Calu3 (cell line): ENCODE results near the gene CTNND2. TPM values are rescaled to one million over a fixed set of nuclear protein-coding genes. Genes with fewer than 3 reads are reported as not detected.

ENCODE experiments used
- BruUV-seq: library from RNA; stranded (reverse); fragments of 400-500 nt; replicated peaks from 2 replicates; lab custom pipeline; 2021; lab: Mats Ljungman, UMichigan
- CTCF ChIA-PET: fragments of 300-600 bp; sonication (Branson Sonifier 250); formaldehyde crosslinking; loops from one replicate; lab custom pipeline; 2022; ENCODE audit warnings: antibody characterized with exemption; lab: Charles Lee
- DNase-seq: peaks from one replicate; pipeline ENCODE4 v3.0.0; 2022
- H3K27ac Mint-ChIP-seq: one replicate; pipeline ENCODE4 v1.8.0; 2022; ENCODE audit warnings: mixed read lengths; ENCODE audit not compliant: unreplicated experiment
- H3K27me3 Mint-ChIP-seq: one replicate; pipeline ENCODE4 v1.8.0; 2022; ENCODE audit warnings: mixed read lengths; ENCODE audit not compliant: unreplicated experiment
- H3K36me3 Mint-ChIP-seq: one replicate; pipeline ENCODE4 v1.8.0; 2022; ENCODE audit warnings: mild to moderate bottlenecking, moderate library complexity, mixed read lengths; ENCODE audit not compliant: insufficient read depth, unreplicated experiment
- H3K4me1 Mint-ChIP-seq: one replicate; pipeline ENCODE4 v1.8.0; 2022; ENCODE audit warnings: mild to moderate bottlenecking, low read depth, mixed read lengths; ENCODE audit not compliant: unreplicated experiment
- H3K4me3 Mint-ChIP-seq: one replicate; pipeline ENCODE4 v1.8.0; 2022; ENCODE audit warnings: mild to moderate bottlenecking, low read depth, moderate library complexity, mixed read lengths; ENCODE audit not compliant: unreplicated experiment
- H3K9me3 Mint-ChIP-seq: one replicate; pipeline ENCODE4 v1.8.0; 2022; ENCODE audit warnings: low read depth, mixed read lengths; ENCODE audit not compliant: unreplicated experiment
- intact Hi-C: fragments of 100-400 bp; cut with micrococcal nuclease; formaldehyde crosslinking; loops from one replicate; pipeline ENCODE4 v1.10.0; 2022; ENCODE audit not compliant: unreplicated experiment
- total RNA-seq: library from RNA; stranded (reverse); gene quantifications from 2 replicates; pipeline ENCODE4 v1.2.3, GENCODE V29; 2022
- TF ChIP-seq, protein P1 (sequence below): fragments of 200-600 bp; IDR thresholded peaks from one replicate; pipeline ENCODE4 v1.8.0; 2022; ENCODE audit warnings: antibody characterized with exemption; ENCODE audit not compliant: unreplicated experiment

The CTNND2 gene
- total RNA-seq, 1 experiment from 2014 or later = 19.6 TPM

DNA sequence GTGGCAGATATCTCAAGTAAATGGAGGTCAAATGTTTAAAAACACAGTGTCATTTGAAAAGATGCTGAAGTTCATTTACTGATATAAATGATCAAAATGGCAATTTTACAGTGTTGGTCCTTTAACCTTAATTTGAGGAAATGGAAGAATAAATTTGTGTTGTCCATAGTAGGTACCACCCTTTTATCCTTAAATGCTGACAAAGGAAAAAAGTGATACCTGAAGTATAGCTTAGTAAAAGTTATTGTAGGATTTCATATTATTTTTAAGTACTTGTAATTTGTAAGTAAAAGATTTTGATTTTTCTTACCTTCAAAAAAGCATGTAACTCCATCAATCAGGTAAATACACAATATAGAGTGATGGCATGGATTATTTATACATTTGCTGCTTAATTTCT, 976.6 kb downstream of the CTNND2 start:
- no peak overlapping the region for H3K4me3 Mint-ChIP-seq
- H3K36me3 Mint-ChIP-seq = no peaks in the 10 kb centered on the region
- no peak for DNase-seq
- BruUV-seq = no TSS peak
- H3K4me1 Mint-ChIP-seq = no peaks in the 10 kb centered on the region
- H3K27ac Mint-ChIP-seq = no peak overlapping the region
- CTCF ChIA-PET = no interaction called here
- TF ChIP-seq, protein P1, sequence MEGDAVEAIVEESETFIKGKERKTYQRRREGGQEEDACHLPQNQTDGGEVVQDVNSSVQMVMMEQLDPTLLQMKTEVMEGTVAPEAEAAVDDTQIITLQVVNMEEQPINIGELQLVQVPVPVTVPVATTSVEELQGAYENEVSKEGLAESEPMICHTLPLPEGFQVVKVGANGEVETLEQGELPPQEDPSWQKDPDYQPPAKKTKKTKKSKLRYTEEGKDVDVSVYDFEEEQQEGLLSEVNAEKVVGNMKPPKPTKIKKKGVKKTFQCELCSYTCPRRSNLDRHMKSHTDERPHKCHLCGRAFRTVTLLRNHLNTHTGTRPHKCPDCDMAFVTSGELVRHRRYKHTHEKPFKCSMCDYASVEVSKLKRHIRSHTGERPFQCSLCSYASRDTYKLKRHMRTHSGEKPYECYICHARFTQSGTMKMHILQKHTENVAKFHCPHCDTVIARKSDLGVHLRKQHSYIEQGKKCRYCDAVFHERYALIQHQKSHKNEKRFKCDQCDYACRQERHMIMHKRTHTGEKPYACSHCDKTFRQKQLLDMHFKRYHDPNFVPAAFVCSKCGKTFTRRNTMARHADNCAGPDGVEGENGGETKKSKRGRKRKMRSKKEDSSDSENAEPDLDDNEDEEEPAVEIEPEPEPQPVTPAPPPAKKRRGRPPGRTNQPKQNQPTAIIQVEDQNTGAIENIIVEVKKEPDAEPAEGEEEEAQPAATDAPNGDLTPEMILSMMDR = no peak
- H3K9me3 Mint-ChIP-seq = peaks cover 5% of the 10 kb centered on the region
- intact Hi-C loops = no loop called here
- H3K27me3 Mint-ChIP-seq = peaks cover 50% of the 10 kb centered on the region

DNA sequence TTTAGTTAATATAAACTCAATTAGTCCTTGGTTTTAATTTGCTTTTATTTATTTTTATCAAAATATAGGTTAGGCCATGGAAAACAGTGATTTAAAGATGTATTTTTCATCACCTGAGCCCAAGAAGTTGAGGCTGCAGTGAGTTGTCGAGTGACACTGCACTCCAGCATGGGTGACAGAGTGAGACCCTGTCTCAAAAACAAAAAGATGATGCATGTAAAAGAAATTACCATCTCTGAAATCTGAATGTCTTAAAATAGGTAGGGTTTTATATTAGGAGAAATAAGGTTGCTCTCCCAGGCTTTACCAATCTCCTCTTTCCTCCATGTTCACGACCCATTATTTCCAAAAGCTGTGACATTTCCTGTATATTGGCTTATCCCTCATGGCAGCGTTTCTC, 980.9 kb downstream of the CTNND2 start:
- BruUV-seq = no TSS peak
- intact Hi-C loops = no loop called here
- Mint-ChIP-seq H3K4me1 (no peaks in the 10 kb centered on the region), H3K4me3 (no peak overlapping the region), H3K27ac (no peak overlapping the region), H3K36me3 (no peaks in the 10 kb centered on the region), H3K27me3 (peaks cover 44% of the 10 kb centered on the region), H3K9me3 (no peaks in the 10 kb centered on the region)
- CTCF ChIA-PET = no interaction called here
- TF ChIP-seq, protein P1 = no peak
- DNase-seq = no peak
